ENCODE measurements around the gene GREB1L.

DNA sequence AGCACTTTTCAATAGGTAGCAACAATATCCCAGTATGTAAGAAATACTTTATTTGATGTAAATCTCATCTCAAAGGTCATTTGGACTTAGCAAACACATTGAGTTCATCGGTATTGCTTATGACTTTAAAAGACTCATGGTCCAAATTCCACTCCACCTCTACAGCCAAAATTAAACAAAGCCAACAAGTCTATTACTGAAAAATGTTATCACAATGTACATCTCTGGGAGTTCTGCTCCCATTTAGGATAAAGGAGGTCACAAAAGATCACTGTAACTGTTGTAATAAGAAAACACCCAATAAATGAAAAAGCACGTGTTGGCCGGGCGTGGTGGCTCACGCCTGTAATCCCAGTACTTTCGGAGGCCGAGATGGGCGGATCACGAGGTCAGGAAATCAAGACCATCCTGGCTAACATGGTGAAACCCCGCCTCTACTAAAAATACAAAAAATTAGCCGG lies 308.5 kb downstream of the GREB1L start:
- TF ChIP-seq, protein P1, sequence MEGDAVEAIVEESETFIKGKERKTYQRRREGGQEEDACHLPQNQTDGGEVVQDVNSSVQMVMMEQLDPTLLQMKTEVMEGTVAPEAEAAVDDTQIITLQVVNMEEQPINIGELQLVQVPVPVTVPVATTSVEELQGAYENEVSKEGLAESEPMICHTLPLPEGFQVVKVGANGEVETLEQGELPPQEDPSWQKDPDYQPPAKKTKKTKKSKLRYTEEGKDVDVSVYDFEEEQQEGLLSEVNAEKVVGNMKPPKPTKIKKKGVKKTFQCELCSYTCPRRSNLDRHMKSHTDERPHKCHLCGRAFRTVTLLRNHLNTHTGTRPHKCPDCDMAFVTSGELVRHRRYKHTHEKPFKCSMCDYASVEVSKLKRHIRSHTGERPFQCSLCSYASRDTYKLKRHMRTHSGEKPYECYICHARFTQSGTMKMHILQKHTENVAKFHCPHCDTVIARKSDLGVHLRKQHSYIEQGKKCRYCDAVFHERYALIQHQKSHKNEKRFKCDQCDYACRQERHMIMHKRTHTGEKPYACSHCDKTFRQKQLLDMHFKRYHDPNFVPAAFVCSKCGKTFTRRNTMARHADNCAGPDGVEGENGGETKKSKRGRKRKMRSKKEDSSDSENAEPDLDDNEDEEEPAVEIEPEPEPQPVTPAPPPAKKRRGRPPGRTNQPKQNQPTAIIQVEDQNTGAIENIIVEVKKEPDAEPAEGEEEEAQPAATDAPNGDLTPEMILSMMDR (conservative IDR thresholded peaks at IDR 0.05; ENCODE audit: low read length): no peak
- TF ChIP-seq EZH2phosphoT487 (IDR thresholded peaks at IDR 0.05; ENCODE audit: borderline replicate concordance, low read depth, low read length): no peak
